ENCODE results near the gene CTIF. TPM values are rescaled to one million over a fixed set of nuclear protein-coding genes. Genes with fewer than 3 reads are reported as not detected.

Gene CTIF
- total RNA-seq, 2 experiments from 2014 or later = 3.2 to 3.5 TPM

DNA sequence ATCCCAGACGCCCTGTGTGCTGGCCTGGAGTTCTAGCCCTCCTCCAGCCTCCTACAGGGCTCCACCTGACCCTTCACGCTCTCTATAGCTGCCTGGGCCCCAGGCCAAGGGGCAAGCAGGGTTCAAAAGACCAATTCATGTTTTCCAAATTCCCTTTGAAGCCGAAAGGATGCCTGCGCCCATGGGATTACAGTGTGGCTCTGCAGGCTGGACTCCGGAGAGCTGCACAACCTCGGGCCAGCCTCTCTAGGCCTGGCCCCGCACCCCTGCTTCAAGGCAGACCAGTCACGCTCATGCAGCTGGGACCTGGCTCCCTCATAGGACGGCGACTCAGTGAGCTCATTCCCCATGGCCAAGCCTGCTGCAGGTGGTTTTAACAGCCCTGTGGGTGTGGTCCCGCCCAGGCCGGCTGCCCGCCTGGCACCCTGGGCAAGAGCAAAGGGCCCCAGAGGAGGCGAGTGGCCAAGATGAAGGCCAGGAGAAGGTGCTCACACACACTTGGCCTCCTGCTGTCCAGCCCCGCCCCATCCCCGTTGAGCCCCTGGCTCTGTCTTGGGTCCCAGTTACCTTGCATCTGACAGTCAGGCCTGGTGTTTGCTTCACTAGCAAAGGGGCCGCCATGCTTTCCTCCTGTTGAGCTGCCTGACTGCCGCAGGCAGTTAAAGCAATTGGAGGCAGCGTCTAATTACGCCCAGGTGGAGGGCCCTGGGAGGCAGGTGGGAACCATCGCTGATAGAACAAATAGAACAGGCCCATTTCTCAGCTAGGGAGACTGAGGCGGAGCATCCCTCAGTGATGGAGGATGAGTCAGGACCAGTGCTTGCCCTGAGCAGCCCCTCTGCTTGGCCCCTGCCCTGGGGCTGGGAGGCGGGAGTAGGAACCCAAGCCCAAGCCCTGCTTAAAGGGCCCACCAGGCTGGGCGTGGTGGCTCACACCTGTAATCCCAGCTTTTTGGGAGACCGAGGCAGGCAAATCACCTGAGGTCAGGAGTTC is 355.1 kb downstream of the CTIF start:
- TF ChIP-seq, protein P1, sequence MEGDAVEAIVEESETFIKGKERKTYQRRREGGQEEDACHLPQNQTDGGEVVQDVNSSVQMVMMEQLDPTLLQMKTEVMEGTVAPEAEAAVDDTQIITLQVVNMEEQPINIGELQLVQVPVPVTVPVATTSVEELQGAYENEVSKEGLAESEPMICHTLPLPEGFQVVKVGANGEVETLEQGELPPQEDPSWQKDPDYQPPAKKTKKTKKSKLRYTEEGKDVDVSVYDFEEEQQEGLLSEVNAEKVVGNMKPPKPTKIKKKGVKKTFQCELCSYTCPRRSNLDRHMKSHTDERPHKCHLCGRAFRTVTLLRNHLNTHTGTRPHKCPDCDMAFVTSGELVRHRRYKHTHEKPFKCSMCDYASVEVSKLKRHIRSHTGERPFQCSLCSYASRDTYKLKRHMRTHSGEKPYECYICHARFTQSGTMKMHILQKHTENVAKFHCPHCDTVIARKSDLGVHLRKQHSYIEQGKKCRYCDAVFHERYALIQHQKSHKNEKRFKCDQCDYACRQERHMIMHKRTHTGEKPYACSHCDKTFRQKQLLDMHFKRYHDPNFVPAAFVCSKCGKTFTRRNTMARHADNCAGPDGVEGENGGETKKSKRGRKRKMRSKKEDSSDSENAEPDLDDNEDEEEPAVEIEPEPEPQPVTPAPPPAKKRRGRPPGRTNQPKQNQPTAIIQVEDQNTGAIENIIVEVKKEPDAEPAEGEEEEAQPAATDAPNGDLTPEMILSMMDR (IDR thresholded peaks at IDR 0.05) = no peak
- ChIA-PET POLR2A (no interaction called here), CTCF (no interaction called here)
- Mint-ChIP-seq H3K4me3 (no peak overlapping the region), H3K27me3 (no peaks in the 10 kb centered on the region), H3K4me1 (ENCODE audit: low read depth) (peaks cover 5% of the 10 kb centered on the region), H3K36me3 (ENCODE audit: low read depth) (no peaks in the 10 kb centered on the region), H3K27ac (no peak overlapping the region), H3K9me3 (no peaks in the 10 kb centered on the region)
- intact Hi-C loops (cut with micrococcal nuclease) = no loop called here
- no peak for ATAC-seq
- DNase-seq = no peak

- Mint-ChIP-seq H3K27ac (no peak overlapping the region), H3K4me3 (no peak overlapping the region), H3K4me1 (ENCODE audit: low read depth) (peaks cover 10% of the 10 kb centered on the region), H3K36me3 (ENCODE audit: low read depth) (no peaks in the 10 kb centered on the region), H3K27me3 (no peaks in the 10 kb centered on the region), H3K9me3 (peaks cover 4% of the 10 kb centered on the region)
- POLR2A ChIA-PET = no interaction called here
- CTCF ChIA-PET = interaction anchor here (1.2 kb wide), 1 partner anchor 19 kb away, joined by 3 read pairs; no protein-coding TSS in a partner anchor
- TF ChIP-seq, protein P1 (IDR thresholded peaks at IDR 0.05) = no peak
- intact Hi-C loops (cut with micrococcal nuclease) = no loop called here
- no peak for ATAC-seq
- DNase-seq = no peak
Measured at GRCh38 chr18:48894799-48895346, 356.0 kb downstream of the CTIF start.

- Mint-ChIP-seq H3K4me3 (no peak overlapping the region), H3K27ac (peak overlapping the region; percentile 9), H3K36me3 (ENCODE audit: low read depth) (no peaks in the 10 kb centered on the region), H3K4me1 (ENCODE audit: low read depth) (peaks cover 16% of the 10 kb centered on the region), H3K27me3 (no peaks in the 10 kb centered on the region), H3K9me3 (peaks cover 4% of the 10 kb centered on the region)
- intact Hi-C loops (cut with micrococcal nuclease) = no loop called here
- ATAC-seq = no peak
- DNase-seq = no peak
- ChIA-PET POLR2A (no interaction called here), CTCF (no interaction called here)
- TF ChIP-seq, protein P1 (IDR thresholded peaks at IDR 0.05) = no peak
Measured at GRCh38 chr18:48896326-48896874, 357.6 kb downstream of the CTIF start.

DNA sequence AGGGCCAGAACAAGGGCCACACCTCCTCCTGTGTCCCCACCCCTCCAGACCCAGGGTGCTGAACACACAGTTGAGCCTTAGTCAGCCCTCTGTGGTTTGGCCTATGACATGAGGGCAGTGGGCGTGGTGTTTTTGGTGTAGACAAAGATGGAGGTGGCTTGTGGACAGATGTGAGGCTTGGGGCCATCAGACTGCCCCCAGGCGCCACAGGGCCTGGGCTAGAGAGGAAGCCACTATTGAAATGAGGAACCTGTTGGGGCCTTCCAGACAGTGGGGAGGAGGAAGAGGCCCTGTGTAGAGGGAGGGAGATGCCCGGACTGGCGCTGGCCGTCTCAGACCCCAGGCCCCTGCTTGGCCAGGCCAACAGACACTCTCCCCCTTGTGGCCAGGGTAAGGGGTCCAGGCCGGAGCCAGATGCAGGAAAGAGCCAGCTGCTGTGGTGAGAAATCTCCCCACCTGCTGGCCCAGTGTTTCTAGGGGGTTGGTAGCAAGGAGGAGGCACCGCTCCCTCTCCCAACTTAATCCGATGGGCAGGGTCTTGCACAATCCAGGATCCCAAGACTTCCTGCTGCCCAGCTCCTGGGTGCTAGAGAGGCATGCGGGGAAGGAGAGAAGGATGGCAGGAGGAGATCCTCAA is 358.2 kb downstream of the CTIF start:
- Mint-ChIP-seq H3K27ac (peak overlapping the region; percentile 9), H3K36me3 (ENCODE audit: low read depth) (no peaks in the 10 kb centered on the region), H3K4me3 (no peak overlapping the region), H3K27me3 (no peaks in the 10 kb centered on the region), H3K9me3 (peaks cover 4% of the 10 kb centered on the region), H3K4me1 (ENCODE audit: low read depth) (peaks cover 16% of the 10 kb centered on the region)
- TF ChIP-seq, protein P1 (IDR thresholded peaks at IDR 0.05) = no peak
- ChIA-PET CTCF (interaction anchor here (0.9 to 1.3 kb wide), 3 partner anchors 16 to 99 kb away, joined by 3 to 4 read pairs (median 3); no protein-coding TSS in a partner anchor), POLR2A (no interaction called here)
- DNase-seq (peak; percentile 75), ATAC-seq (peak; percentile 90)
- intact Hi-C loops (cut with micrococcal nuclease) = no loop called here
